Measurements from ENCODE around the gene RRN3.

GRCh38 chr16:15057681-15058417, 36.2 kb downstream of the RRN3 start:
- no peak for TF ChIP-seq CTCF (IDR thresholded peaks at IDR 0.05)
- TF ChIP-seq POLR2A (IDR thresholded peaks at IDR 0.05): no peak
- no peak for TF ChIP-seq POLR2AphosphoS5 (IDR thresholded peaks at IDR 0.05)
